GM23248 (cell line): ENCODE results near the gene NTMT1.

Experiments
- EZH2 ChIP-seq: fragments of 200-600 bp; sonication (generic); IDR thresholded peaks from 2 replicates; pipeline ENCODE4 v1.6.1; 2018; ENCODE audit warnings: antibody characterized with exemption, mild to moderate bottlenecking; ENCODE audit not compliant: insufficient read depth, poor library complexity, severe bottlenecking
- EZH2phosphoT487 ChIP-seq: fragments of 200-600 bp; sonication (generic); IDR thresholded peaks from 2 replicates; pipeline ENCODE4 v1.6.1; 2018; ENCODE audit warnings: antibody characterized with exemption, moderate library complexity, mild to moderate bottlenecking, low read depth; ENCODE audit not compliant: insufficient read depth

GRCh38 chr9:129661029-129661428, 35.1 kb downstream of the NTMT1 start:
- no peak for TF ChIP-seq EZH2
- TF ChIP-seq EZH2phosphoT487, result no peak
